22Rv1 (cell line): Measurements from ENCODE around the gene ATP2B2.
"Not testable (repeated sequence)": the region's sequence is repeated elsewhere in the genome, so short reads cannot be mapped to it uniquely, and the experiment has no call there.

Experiments used
- ZFX ChIP-seq: fragments of 450-650 bp; IDR thresholded peaks from 2 replicates; pipeline ENCODE4 v1.6.1; 2017; ENCODE audit warnings: antibody characterized with exemption, borderline replicate concordance
- TF ChIP-seq, protein P1 (sequence below): fragments of 450-650 bp; IDR thresholded peaks from 2 replicates; pipeline ENCODE4 v1.5.1; 2017; ENCODE audit warnings: mild to moderate bottlenecking

DNA sequence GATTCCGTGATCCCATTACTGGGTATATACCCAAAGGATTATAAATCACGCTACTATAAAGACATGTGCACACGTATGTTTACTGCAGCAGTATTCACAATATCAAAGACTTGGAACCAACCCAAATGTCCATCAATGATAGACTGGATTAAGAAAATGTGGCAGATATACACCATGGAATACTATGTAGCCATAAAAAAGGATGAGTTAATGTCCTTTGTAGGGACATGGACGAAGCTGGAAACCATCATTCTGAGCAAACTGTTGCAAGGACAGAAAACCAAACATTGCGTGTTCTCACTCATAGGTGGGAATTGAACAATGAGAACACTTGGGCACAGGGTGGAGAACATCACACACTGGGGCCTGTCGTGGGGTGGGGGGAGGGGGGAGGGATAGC lies 35.0 kb upstream of the ATP2B2 start:
- TF ChIP-seq, protein P1, sequence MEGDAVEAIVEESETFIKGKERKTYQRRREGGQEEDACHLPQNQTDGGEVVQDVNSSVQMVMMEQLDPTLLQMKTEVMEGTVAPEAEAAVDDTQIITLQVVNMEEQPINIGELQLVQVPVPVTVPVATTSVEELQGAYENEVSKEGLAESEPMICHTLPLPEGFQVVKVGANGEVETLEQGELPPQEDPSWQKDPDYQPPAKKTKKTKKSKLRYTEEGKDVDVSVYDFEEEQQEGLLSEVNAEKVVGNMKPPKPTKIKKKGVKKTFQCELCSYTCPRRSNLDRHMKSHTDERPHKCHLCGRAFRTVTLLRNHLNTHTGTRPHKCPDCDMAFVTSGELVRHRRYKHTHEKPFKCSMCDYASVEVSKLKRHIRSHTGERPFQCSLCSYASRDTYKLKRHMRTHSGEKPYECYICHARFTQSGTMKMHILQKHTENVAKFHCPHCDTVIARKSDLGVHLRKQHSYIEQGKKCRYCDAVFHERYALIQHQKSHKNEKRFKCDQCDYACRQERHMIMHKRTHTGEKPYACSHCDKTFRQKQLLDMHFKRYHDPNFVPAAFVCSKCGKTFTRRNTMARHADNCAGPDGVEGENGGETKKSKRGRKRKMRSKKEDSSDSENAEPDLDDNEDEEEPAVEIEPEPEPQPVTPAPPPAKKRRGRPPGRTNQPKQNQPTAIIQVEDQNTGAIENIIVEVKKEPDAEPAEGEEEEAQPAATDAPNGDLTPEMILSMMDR: not testable (repeated sequence)
- TF ChIP-seq ZFX: not testable (repeated sequence)
